Measurements from ENCODE around the gene SIAH3.

Gene SIAH3

DNA sequence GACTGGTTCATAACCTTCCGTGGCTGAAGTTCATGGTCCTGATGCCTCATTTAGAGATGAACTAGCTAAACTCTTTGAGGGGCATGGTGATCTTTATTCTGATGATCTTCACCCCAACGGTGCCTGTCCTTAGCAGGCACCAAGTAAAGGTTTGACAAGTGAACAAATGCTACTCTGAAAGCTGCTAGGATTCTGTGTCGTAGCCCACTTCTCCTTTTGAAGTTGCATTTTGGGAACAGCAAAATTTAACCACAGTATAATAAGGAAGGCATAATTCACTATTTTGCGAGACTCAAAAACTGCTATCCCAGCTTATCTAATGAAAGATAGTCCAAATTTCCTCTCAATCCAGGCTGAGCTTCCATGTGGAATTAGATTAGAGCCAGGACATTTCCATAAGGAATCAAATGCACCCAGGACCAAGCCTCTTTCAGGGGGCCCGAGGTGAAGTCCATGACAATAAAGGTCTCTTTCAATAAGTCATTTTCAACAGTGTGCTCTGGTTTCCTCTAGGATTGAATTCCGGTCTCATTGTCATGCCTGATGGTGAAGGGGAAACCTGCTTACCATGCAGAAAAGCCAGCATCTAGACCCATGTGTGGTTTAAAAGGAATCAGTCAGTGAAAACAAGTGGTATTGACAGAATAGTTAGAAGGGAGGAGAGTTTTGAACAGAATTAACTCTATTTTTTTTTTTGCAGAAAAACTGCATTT, 23.1 kb downstream of the SIAH3 start:
- no peak overlapping the region for H3K4me3 ChIP-seq (replicated peaks; ENCODE audit: low read depth, low read length)
- no peak for DNase-seq (ENCODE audit: extremely low read depth, low read depth)
- TF ChIP-seq, protein P1, sequence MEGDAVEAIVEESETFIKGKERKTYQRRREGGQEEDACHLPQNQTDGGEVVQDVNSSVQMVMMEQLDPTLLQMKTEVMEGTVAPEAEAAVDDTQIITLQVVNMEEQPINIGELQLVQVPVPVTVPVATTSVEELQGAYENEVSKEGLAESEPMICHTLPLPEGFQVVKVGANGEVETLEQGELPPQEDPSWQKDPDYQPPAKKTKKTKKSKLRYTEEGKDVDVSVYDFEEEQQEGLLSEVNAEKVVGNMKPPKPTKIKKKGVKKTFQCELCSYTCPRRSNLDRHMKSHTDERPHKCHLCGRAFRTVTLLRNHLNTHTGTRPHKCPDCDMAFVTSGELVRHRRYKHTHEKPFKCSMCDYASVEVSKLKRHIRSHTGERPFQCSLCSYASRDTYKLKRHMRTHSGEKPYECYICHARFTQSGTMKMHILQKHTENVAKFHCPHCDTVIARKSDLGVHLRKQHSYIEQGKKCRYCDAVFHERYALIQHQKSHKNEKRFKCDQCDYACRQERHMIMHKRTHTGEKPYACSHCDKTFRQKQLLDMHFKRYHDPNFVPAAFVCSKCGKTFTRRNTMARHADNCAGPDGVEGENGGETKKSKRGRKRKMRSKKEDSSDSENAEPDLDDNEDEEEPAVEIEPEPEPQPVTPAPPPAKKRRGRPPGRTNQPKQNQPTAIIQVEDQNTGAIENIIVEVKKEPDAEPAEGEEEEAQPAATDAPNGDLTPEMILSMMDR (IDR thresholded peaks at IDR 0.05; ENCODE audit: low read depth, low read length, missing control alignments): no peak

DNA sequence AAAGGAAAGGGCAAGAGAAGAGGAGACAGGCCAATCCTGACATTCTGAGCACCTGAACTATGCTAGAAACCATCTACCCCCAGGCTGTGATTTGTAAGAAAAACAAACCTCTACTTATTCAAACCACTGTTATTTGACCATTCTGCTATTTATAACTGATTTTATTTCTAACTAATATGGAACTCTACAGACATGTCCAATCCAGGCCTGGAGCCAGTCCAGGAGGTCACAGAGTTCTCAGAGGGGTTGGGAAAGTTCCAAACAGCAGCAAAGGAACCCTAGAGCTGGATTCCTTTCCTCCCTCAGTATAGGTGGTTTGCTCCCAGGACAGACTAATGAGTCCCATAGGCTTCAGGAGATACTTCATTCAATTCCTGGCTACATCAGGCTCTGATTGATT, 24.2 kb downstream of the SIAH3 start:
- TF ChIP-seq, protein P1 (IDR thresholded peaks at IDR 0.05; ENCODE audit: low read depth, low read length, missing control alignments): no peak
- no peak overlapping the region for H3K4me3 ChIP-seq (replicated peaks; ENCODE audit: low read depth, low read length)
- no peak for DNase-seq (ENCODE audit: extremely low read depth, low read depth)

DNA sequence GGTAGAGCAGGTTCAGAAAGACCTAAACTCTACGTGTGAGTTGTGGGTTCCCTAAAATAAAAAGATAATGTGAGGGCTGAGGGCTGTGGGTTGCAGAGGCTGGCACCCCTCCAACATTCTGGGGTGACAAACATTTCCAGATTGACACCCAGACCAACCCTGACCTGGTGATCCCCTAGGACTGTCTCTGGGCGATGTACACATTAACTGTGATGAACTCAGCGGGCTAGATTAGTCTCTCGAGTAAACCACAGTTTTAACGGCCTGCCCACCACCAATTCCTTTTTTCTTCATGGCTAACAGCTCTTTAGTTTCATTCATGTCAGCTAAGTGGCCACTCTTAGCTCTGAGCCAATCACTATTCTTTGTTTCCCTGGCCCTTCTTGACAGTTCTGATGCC, 24.8 kb downstream of the SIAH3 start:
- DNase-seq (ENCODE audit: extremely low read depth, low read depth): no peak
- H3K4me3 ChIP-seq (replicated peaks; ENCODE audit: low read depth, low read length): no peak overlapping the region
- TF ChIP-seq, protein P1 (IDR thresholded peaks at IDR 0.05; ENCODE audit: low read depth, low read length, missing control alignments): no peak

DNA sequence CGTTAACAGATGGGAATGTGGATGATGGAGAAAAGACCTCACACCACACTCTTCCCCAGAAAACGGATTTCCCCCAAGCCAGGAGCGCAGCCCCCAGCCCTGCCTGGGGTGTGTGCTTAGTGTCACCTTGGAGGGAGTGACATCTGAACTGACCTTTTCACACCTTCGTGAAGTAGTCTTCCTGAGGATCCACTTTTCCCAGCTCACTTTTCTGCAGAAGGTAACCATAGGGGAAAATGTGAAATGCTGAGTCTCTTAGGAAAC, 26.2 kb downstream of the SIAH3 start:
- DNase-seq (ENCODE audit: extremely low read depth, low read depth): no peak
- H3K4me3 ChIP-seq (replicated peaks; ENCODE audit: low read depth, low read length): no peak overlapping the region
- TF ChIP-seq, protein P1 (IDR thresholded peaks at IDR 0.05; ENCODE audit: low read depth, low read length, missing control alignments): no peak

DNA sequence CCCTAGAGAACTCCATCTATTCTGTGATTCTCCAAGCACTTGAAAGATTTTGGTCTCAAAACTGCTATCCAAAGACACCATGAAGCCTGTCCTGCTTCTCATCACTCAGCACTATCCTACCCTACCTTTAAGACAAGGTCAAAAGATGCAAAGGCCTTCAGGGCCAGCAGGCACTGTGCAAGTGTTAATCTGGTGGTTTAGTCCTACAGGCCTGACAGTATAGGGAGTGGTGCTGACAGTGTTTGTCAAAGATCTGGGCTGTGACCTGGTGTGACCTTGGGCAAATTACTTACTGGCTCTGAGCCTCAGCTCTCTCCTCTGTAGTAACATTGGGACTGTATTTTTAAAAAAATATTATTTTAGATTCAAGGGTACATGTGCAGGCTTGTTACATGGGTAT, 28.0 kb downstream of the SIAH3 start:
- H3K4me3 ChIP-seq (replicated peaks; ENCODE audit: low read depth, low read length): no peak overlapping the region
- TF ChIP-seq, protein P1 (IDR thresholded peaks at IDR 0.05; ENCODE audit: low read depth, low read length, missing control alignments): no peak
- no peak for DNase-seq (ENCODE audit: extremely low read depth, low read depth)

DNA sequence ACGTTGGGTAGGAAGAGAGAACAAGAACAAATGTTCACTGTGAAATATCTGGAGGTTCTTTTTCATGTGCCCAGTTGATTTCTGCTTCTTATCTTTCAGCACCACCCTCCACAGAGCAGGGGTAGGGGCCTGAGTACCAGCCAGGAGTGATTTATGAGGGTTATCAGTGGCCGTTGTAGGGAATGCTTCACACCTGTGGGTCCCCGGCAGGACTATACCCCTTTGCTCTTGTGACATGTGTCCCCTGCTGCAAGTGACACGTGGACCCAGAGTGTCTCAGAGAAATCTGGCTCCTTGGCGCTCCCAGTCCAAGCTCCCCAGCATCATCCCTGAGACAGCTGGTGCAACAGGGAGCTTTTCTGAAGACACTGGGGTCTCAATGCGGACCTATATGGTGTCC, 29.7 kb downstream of the SIAH3 start:
- no peak for DNase-seq (ENCODE audit: extremely low read depth, low read depth)
- TF ChIP-seq, protein P1 (IDR thresholded peaks at IDR 0.05; ENCODE audit: low read depth, low read length, missing control alignments): no peak
- H3K4me3 ChIP-seq (replicated peaks; ENCODE audit: low read depth, low read length): no peak overlapping the region
